ENCODE data around the gene TNFSF12. TPM values are rescaled to one million over a fixed set of nuclear protein-coding genes. Genes with fewer than 3 reads are reported as not detected.

Gene TNFSF12
- total RNA-seq, 1 experiment from 2014 or later: not detected

Other genes starting within 250 kb of the TNFSF12 start
- gene EIF5A, start 241.4 kb upstream of the TNFSF12 start, total RNA-seq (2014; rRNA removed; shearing (Covaris generic)): 1,140 and 1,147 TPM in 2 replicates
- 109 and 113 TPM in 2 replicates for gene GPS2, start 233.7 kb upstream of the TNFSF12 start, total RNA-seq (2014; rRNA removed; shearing (Covaris generic))
- 21.4 and 50.0 TPM in 2 replicates for gene NEURL4, start 219.7 kb upstream of the TNFSF12 start, total RNA-seq (2014; rRNA removed; shearing (Covaris generic))
- 0.61 TPM in 1 of 2 replicates, not detected in the other for gene ACAP1, start 212.5 kb upstream of the TNFSF12 start, total RNA-seq (2014; rRNA removed; shearing (Covaris generic))
- gene KCTD11, start 196.9 kb upstream of the TNFSF12 start, total RNA-seq (2014; rRNA removed; shearing (Covaris generic)): 12.0 and 14.3 TPM in 2 replicates
- gene TMEM95, start 193.9 kb upstream of the TNFSF12 start, total RNA-seq (2014; rRNA removed; shearing (Covaris generic)): not detected in 2 replicates
- not detected in 2 replicates for gene TNK1, start 168.0 kb upstream of the TNFSF12 start, total RNA-seq (2014; rRNA removed; shearing (Covaris generic))
- 7.9 and 8.3 TPM in 2 replicates for gene PLSCR3, start 154.5 kb upstream of the TNFSF12 start, total RNA-seq (2014; rRNA removed; shearing (Covaris generic))
- gene TMEM256, start 145.0 kb upstream of the TNFSF12 start, total RNA-seq (2014; rRNA removed; shearing (Covaris generic)): 200 and 369 TPM in 2 replicates
- gene NLGN2, start 141.2 kb upstream of the TNFSF12 start, total RNA-seq (2014; rRNA removed; shearing (Covaris generic)): 5.5 and 6.8 TPM in 2 replicates
- not detected in 2 replicates for gene SPEM1, start 128.7 kb upstream of the TNFSF12 start, total RNA-seq (2014; rRNA removed; shearing (Covaris generic))
- not detected in 2 replicates for gene SPEM2, start 123.4 kb upstream of the TNFSF12 start, total RNA-seq (2014; rRNA removed; shearing (Covaris generic))
- not detected in 2 replicates for gene SPEM3, start 120.2 kb upstream of the TNFSF12 start, total RNA-seq (2014; rRNA removed; shearing (Covaris generic))
- gene TMEM102, start 113.6 kb upstream of the TNFSF12 start, total RNA-seq (2014; rRNA removed; shearing (Covaris generic)): 4.6 and 4.9 TPM in 2 replicates
- 20.4 and 24.2 TPM in 2 replicates for gene FGF11, start 109.5 kb upstream of the TNFSF12 start, total RNA-seq (2014; rRNA removed; shearing (Covaris generic))
- gene CHRNB1, start 104.0 kb upstream of the TNFSF12 start, total RNA-seq (2014; rRNA removed; shearing (Covaris generic)): 7.6 and 24.0 TPM in 2 replicates
- gene ZBTB4, start 69.4 kb upstream of the TNFSF12 start, total RNA-seq (2014; rRNA removed; shearing (Covaris generic)): 4.1 and 4.4 TPM in 2 replicates
- not detected in 2 replicates for gene SLC35G6, start 67.6 kb upstream of the TNFSF12 start, total RNA-seq (2014; rRNA removed; shearing (Covaris generic))
- gene POLR2A, start 64.7 kb upstream of the TNFSF12 start, total RNA-seq (2014; rRNA removed; shearing (Covaris generic)): 52.7 and 52.8 TPM in 2 replicates
- gene TNFSF13, start 9.7 kb downstream of the TNFSF12 start, total RNA-seq (2014; rRNA removed; shearing (Covaris generic)): 1.5 TPM in 1 of 2 replicates, not detected in the other
- gene SENP3, start 12.9 kb downstream of the TNFSF12 start, total RNA-seq (2014; rRNA removed; shearing (Covaris generic)): 157 and 182 TPM in 2 replicates
- 119 and 129 TPM in 2 replicates for gene CD68, start 30.6 kb downstream of the TNFSF12 start, total RNA-seq (2014; rRNA removed; shearing (Covaris generic))
- 151 and 157 TPM in 2 replicates for gene MPDU1, start 34.8 kb downstream of the TNFSF12 start, total RNA-seq (2014; rRNA removed; shearing (Covaris generic))
- 6.8 and 12.1 TPM in 2 replicates for gene SOX15, start 41.0 kb downstream of the TNFSF12 start, total RNA-seq (2014; rRNA removed; shearing (Covaris generic))
- gene FXR2, start 65.8 kb downstream of the TNFSF12 start, total RNA-seq (2014; rRNA removed; shearing (Covaris generic)): 75.9 and 88.0 TPM in 2 replicates
- gene SAT2, start 78.8 kb downstream of the TNFSF12 start, total RNA-seq (2014; rRNA removed; shearing (Covaris generic)): 70.2 and 96.9 TPM in 2 replicates
- gene SHBG, start 81.1 kb downstream of the TNFSF12 start, total RNA-seq (2014; rRNA removed; shearing (Covaris generic)): not detected in 2 replicates
- gene ATP1B2, start 101.9 kb downstream of the TNFSF12 start, total RNA-seq (2014; rRNA removed; shearing (Covaris generic)): not detected in 2 replicates
- gene TP53, start 138.4 kb downstream of the TNFSF12 start, total RNA-seq (2014; rRNA removed; shearing (Covaris generic)): 23.5 and 26.4 TPM in 2 replicates
- 27.2 and 33.5 TPM in 2 replicates for gene WRAP53, start 139.4 kb downstream of the TNFSF12 start, total RNA-seq (2014; rRNA removed; shearing (Covaris generic))
- gene EFNB3, start 156.1 kb downstream of the TNFSF12 start, total RNA-seq (2014; rRNA removed; shearing (Covaris generic)): 13.1 and 16.8 TPM in 2 replicates
- gene DNAH2, start 168.7 kb downstream of the TNFSF12 start, total RNA-seq (2014; rRNA removed; shearing (Covaris generic)): 0.03 TPM in 1 of 2 replicates, not detected in the other

Measured in G401 (cell line).